Coronary artery (tissue), 2 donors: ENCODE results near the gene SPATA12.

Source experiments
- DNase-seq: peaks from one replicate; pipeline ENCODE4 v3.0.0-alpha.2; 2017; ENCODE audit warnings: low spot score
- H3K27ac ChIP-seq, 2 donors: fragments of 200-600 bp; sonication (generic); one replicate each; pipeline ENCODE4 v1.5.1; 2016 to 2019
- H3K4me3 ChIP-seq: fragments of 200-600 bp; sonication (generic); 2 replicates; pipeline ENCODE4 v1.5.1; 2016; ENCODE audit warnings: mild to moderate bottlenecking, moderate library complexity
- CTCF ChIP-seq: fragments of 200-600 bp; sonication (generic); IDR thresholded peaks from one replicate; pipeline ENCODE4 v1.5.1; 2019; ENCODE audit warnings: antibody characterized with exemption

Gene SPATA12

GRCh38 chr3:57036952-57037351 lies 23.5 kb upstream of the SPATA12 start:
- no peak for TF ChIP-seq CTCF
- no peak overlapping the region for H3K4me3 ChIP-seq
- H3K27ac ChIP-seq: no peak overlapping the region
- no peak for DNase-seq

- H3K27ac ChIP-seq: no peak overlapping the region
- H3K4me3 ChIP-seq: no peak overlapping the region
- DNase-seq: no peak
- no peak for TF ChIP-seq CTCF
Measured at GRCh38 chr3:57038466-57039164, 21.8 kb upstream of the SPATA12 start.

GRCh38 chr3:57041674-57042073 lies 18.8 kb upstream of the SPATA12 start:
- Histone ChIP-seq H3K4me3 (no peak overlapping the region), H3K27ac (no peak overlapping the region)
- DNase-seq: no peak
- TF ChIP-seq CTCF: no peak

GRCh38 chr3:57043518-57043917 lies 16.9 kb upstream of the SPATA12 start:
- Histone ChIP-seq H3K4me3 (no peak overlapping the region), H3K27ac (no peak overlapping the region)
- TF ChIP-seq CTCF: no peak
- no peak for DNase-seq

- no peak overlapping the region for H3K27ac ChIP-seq
- no peak overlapping the region for H3K4me3 ChIP-seq
- no peak for TF ChIP-seq CTCF
- no peak for DNase-seq
Measured at GRCh38 chr3:57046101-57046765, 14.2 kb upstream of the SPATA12 start.

GRCh38 chr3:57048052-57048671 lies 12.3 kb upstream of the SPATA12 start:
- Histone ChIP-seq H3K4me3 (no peak overlapping the region), H3K27ac (peak overlapping the region in 1 of 2 donors; percentile 31)
- no peak for TF ChIP-seq CTCF
- no peak for DNase-seq
